22Rv1 (cell line): Measurements from ENCODE around the gene TRAIP.

Source experiments
- ZFX ChIP-seq: fragments of 450-650 bp; IDR thresholded peaks from 2 replicates; pipeline ENCODE4 v1.6.1; 2017; ENCODE audit warnings: antibody characterized with exemption, borderline replicate concordance
- TF ChIP-seq, protein P1 (sequence below): fragments of 450-650 bp; IDR thresholded peaks from 2 replicates; pipeline ENCODE4 v1.5.1; 2017; ENCODE audit warnings: mild to moderate bottlenecking

DNA sequence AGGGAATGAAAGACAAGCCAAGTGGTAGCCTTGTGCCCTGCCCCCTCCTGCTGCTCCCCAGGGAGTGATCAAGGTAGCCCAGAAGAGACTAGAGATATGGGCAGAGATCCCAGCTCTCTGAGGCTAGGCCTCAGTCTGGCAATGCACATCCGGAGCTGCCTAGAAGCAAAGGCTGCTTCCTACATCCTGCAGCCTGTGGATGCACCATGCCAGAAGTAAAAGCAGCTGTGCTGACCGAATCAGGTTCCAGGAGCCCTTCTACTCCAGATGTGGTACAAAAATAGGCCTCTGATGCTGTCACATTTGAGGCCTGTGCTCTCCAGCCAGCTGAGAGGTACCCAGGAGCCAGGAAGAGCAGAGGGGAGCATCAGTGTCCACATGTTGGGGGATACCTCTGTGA is 16.0 kb downstream of the TRAIP start:
- TF ChIP-seq, protein P1, sequence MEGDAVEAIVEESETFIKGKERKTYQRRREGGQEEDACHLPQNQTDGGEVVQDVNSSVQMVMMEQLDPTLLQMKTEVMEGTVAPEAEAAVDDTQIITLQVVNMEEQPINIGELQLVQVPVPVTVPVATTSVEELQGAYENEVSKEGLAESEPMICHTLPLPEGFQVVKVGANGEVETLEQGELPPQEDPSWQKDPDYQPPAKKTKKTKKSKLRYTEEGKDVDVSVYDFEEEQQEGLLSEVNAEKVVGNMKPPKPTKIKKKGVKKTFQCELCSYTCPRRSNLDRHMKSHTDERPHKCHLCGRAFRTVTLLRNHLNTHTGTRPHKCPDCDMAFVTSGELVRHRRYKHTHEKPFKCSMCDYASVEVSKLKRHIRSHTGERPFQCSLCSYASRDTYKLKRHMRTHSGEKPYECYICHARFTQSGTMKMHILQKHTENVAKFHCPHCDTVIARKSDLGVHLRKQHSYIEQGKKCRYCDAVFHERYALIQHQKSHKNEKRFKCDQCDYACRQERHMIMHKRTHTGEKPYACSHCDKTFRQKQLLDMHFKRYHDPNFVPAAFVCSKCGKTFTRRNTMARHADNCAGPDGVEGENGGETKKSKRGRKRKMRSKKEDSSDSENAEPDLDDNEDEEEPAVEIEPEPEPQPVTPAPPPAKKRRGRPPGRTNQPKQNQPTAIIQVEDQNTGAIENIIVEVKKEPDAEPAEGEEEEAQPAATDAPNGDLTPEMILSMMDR: no peak
- TF ChIP-seq ZFX: no peak
